Keratinocyte (primary cell): ENCODE measurements around the gene R3HDM2.

Source experiments
- EZH2 ChIP-seq: IDR thresholded peaks from one replicate; pipeline ENCODE4 v1.6.1; 2012; ENCODE audit warnings: inconsistent platforms, mild to moderate bottlenecking, low read length, moderate library complexity
- TF ChIP-seq, protein P1 (sequence below), 3 experiments: IDR thresholded peaks in 1 of 3; conservative IDR thresholded peaks in 1 of 3; optimal IDR thresholded peaks in 1 of 3; 2 replicates in 2 of 3; 3 replicates in 1 of 3; pipeline versions ENCODE3 to v1.5.1; 2011; ENCODE audit warnings: low read length in 3 of 3, mild to moderate bottlenecking in 3 of 3, moderate library complexity in 2 of 3, control low read depth in 1 of 3, inconsistent platforms in 1 of 3; ENCODE audit not compliant: insufficient read depth in 2 of 3; ENCODE audit errors: extremely low read depth in 1 of 3

DNA sequence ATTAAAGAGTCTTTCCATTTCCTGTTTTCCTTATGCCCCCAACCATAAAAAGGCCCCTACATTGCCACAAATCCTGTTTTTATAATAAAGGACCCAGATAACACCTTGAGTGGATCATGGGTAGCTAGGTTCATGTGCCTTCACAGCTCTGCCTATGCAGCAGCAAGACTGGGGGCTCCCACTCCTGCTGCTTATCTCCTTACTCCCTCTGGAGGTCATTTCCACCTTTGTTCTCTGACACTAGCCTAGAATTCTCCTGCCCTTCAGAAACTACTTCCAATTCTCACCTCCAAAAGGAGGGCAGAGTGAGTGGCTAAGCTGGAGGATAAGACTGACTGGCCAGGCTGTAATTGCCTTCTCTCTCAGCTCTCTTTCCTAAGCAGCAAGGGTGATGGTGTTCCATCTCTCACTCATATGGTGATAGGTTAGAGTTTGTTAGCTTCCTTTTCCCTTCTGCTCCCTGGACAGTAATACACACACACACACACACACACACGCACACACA lies 159.8 kb downstream of the R3HDM2 start:
- TF ChIP-seq, protein P1, sequence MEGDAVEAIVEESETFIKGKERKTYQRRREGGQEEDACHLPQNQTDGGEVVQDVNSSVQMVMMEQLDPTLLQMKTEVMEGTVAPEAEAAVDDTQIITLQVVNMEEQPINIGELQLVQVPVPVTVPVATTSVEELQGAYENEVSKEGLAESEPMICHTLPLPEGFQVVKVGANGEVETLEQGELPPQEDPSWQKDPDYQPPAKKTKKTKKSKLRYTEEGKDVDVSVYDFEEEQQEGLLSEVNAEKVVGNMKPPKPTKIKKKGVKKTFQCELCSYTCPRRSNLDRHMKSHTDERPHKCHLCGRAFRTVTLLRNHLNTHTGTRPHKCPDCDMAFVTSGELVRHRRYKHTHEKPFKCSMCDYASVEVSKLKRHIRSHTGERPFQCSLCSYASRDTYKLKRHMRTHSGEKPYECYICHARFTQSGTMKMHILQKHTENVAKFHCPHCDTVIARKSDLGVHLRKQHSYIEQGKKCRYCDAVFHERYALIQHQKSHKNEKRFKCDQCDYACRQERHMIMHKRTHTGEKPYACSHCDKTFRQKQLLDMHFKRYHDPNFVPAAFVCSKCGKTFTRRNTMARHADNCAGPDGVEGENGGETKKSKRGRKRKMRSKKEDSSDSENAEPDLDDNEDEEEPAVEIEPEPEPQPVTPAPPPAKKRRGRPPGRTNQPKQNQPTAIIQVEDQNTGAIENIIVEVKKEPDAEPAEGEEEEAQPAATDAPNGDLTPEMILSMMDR (optimal IDR thresholded peaks at IDR 0.05 in 1 of 3, IDR thresholded peaks at IDR 0.05 in 1 of 3, conservative IDR thresholded peaks at IDR 0.05 in 1 of 3; ENCODE audit: extremely low read depth in 1 of 3, insufficient read depth in 2 of 3, low read length in 3 of 3), result no peak
- no peak for TF ChIP-seq EZH2
